GM12878 (cell line): ENCODE measurements around the gene PHOX2A. TPM values are rescaled to one million over a fixed set of nuclear protein-coding genes. Genes with fewer than 3 reads are reported as not detected.

Experiments
- ATAC-seq: fragments of 200-7000 bp; cut with Tn5 transposase; 3 replicates; pipeline ENCODE4 v1.9.1; 2020; ENCODE audit warnings: mild to moderate bottlenecking, moderate library complexity
- BruUV-seq: library from RNA; stranded (reverse); fragments of 400-500 nt; replicated peaks from 2 replicates; lab custom pipeline; 2021; lab: Mats Ljungman, UMichigan
- CTCF ChIA-PET: fragments of 300-600 bp; sonication (Branson Sonifier 250); formaldehyde crosslinking; extraction: SDS; loops from one replicate; lab custom pipeline; 2021; ENCODE audit warnings: inconsistent platforms; lab: Yijun Ruan, JAX
- POLR2A ChIA-PET: fragments of 350-600 bp; formaldehyde crosslinking; extraction: SDS; loops from one replicate; lab custom pipeline; 2021; ENCODE audit warnings: inconsistent platforms; lab: Charles Lee
- RAD21 ChIA-PET: fragments of 300-600 bp; sonication (Branson Sonifier 250); formaldehyde crosslinking; loops from one replicate; lab custom pipeline; 2023; ENCODE audit warnings: antibody characterized with exemption; ENCODE audit not compliant: unreplicated experiment; lab: Charles Lee
- SMC1A ChIA-PET: fragments of 300-600 bp; sonication (Branson Sonifier 250); formaldehyde crosslinking; loops from one replicate; lab custom pipeline; 2023; ENCODE audit not compliant: unreplicated experiment, uncharacterized antibody; lab: Charles Lee
- DNase-seq: peaks from one replicate; pipeline ENCODE4 v3.0.0-alpha.2; 2011; ENCODE audit warnings: low read depth, low spot score
- FAIRE-seq: peaks from 3 replicates; lab custom pipeline; 2011; peaks lifted over from hg19 to GRCh38; lab: Jason Lieb, UNC
- H2AFZ ChIP-seq: 2 replicates; pipeline ENCODE4 v1.6.0; 2011; ENCODE audit warnings: low read depth, low read length, control low read depth; ENCODE audit not compliant: control insufficient read depth
- H3K27ac ChIP-seq: 2 replicates; pipeline ENCODE4 v1.5.1; 2011; ENCODE audit warnings: control low read depth; ENCODE audit not compliant: control insufficient read depth, insufficient read depth
- H3K27me3 ChIP-seq, 2 experiments: replicated peaks in 1 of 2; 2 replicates each; pipeline versions ENCODE4 v1.6.0 to v1.6.1; 2011; ENCODE audit warnings: low read length in 1 of 2; ENCODE audit not compliant: control insufficient read depth in 2 of 2, insufficient read depth in 2 of 2
- H3K36me3 ChIP-seq, 2 experiments: 2 replicates each; pipeline ENCODE4 v1.5.1; 2011; ENCODE audit warnings: low read length in 1 of 2; ENCODE audit not compliant: control insufficient read depth in 2 of 2, insufficient read depth in 2 of 2
- H3K4me1 ChIP-seq: 2 replicates; pipeline ENCODE4 v1.6.1; 2011; ENCODE audit warnings: mild to moderate bottlenecking, low read length, moderate library complexity, mixed read lengths; ENCODE audit not compliant: control insufficient read depth, insufficient read depth
- H3K4me2 ChIP-seq: 2 replicates; pipeline ENCODE4 v1.6.0; 2011; ENCODE audit warnings: control low read depth; ENCODE audit not compliant: control insufficient read depth, insufficient read depth
- H3K4me3 ChIP-seq: fragments of 200-600 bp; sonication (generic); 2 replicates; pipeline ENCODE4 v1.5.1; 2016
- H3K79me2 ChIP-seq: 2 replicates; pipeline ENCODE4 v1.6.0; 2011; ENCODE audit warnings: low read length; ENCODE audit not compliant: control insufficient read depth, insufficient read depth
- H3K9ac ChIP-seq: 2 replicates; pipeline ENCODE4 v1.8.0; 2011; ENCODE audit warnings: low read length, control low read depth, mixed read lengths; ENCODE audit not compliant: control insufficient read depth, insufficient read depth
- H3K9me3 ChIP-seq: replicated peaks from 3 replicates; pipeline ENCODE4 v1.5.1; 2011; ENCODE audit warnings: mild to moderate bottlenecking, low read length; ENCODE audit not compliant: control insufficient read depth, insufficient read depth
- H4K20me1 ChIP-seq: 2 replicates; pipeline ENCODE4 v1.6.0; 2011; ENCODE audit not compliant: control insufficient read depth, insufficient read depth
- BHLHE40 ChIP-seq, 2 experiments: fragments of 450-650 bp in 1 of 2; IDR thresholded peaks; 2 replicates each; pipeline ENCODE4 v1.6.1; 2011 to 2017; ENCODE audit warnings: low read depth in 2 of 2, borderline replicate concordance in 1 of 2, improper control_type of control experiment in 1 of 2, low read length in 1 of 2, mild to moderate bottlenecking in 1 of 2
- CHD4 ChIP-seq: fragments of 200-600 bp; sonication (generic); IDR thresholded peaks from 2 replicates; pipeline ENCODE4 v1.6.1; 2016; ENCODE audit warnings: mild to moderate bottlenecking
- DPF2 ChIP-seq: fragments of 450-650 bp; IDR thresholded peaks from 2 replicates; pipeline ENCODE4 v1.6.1; 2017; ENCODE audit warnings: mild to moderate bottlenecking
- IKZF1 ChIP-seq: fragments of 450-650 bp; conservative IDR thresholded peaks from 2 replicates; pipeline ENCODE4 v1.6.1; 2017; ENCODE audit warnings: antibody characterized with exemption, mild to moderate bottlenecking
- LARP7 ChIP-seq: fragments of 450-650 bp; IDR thresholded peaks from 2 replicates; pipeline ENCODE4 v1.6.1; 2017; ENCODE audit warnings: mild to moderate bottlenecking
- NR2C2 ChIP-seq: IDR thresholded peaks from 2 replicates; pipeline ENCODE4 v1.6.1; 2011; ENCODE audit warnings: borderline replicate concordance, low read depth; ENCODE audit not compliant: control insufficient read depth, insufficient read length
- NR2F1 ChIP-seq: fragments of 450-650 bp; conservative IDR thresholded peaks from 2 replicates; pipeline ENCODE4 v1.6.1; 2017; ENCODE audit warnings: mild to moderate bottlenecking
- NRF1 ChIP-seq: conservative IDR thresholded peaks from 2 replicates; pipeline ENCODE4 v1.6.1; 2011; ENCODE audit warnings: mild to moderate bottlenecking, low read depth, low read length, improper control_type of control experiment
- POLR2A ChIP-seq: IDR thresholded peaks from 2 replicates; pipeline ENCODE4 v1.6.1; 2011; ENCODE audit warnings: low read depth, mild to moderate bottlenecking, low read length
- SIN3A ChIP-seq: IDR thresholded peaks from 2 replicates; pipeline ENCODE4 v1.6.1; 2012; ENCODE audit warnings: low read depth, low read length, improper control_type of control experiment
- SMAD1 ChIP-seq: fragments of 450-650 bp; IDR thresholded peaks from 2 replicates; pipeline ENCODE4 v1.6.1; 2018; ENCODE audit warnings: mild to moderate bottlenecking, low read depth; ENCODE audit not compliant: partially characterized antibody
- SMARCA5 ChIP-seq: fragments of 450-650 bp; IDR thresholded peaks from 2 replicates; pipeline ENCODE4 v1.6.1; 2017; ENCODE audit warnings: mild to moderate bottlenecking
- SUPT20H ChIP-seq: IDR thresholded peaks from 2 replicates; pipeline ENCODE4 v1.6.1; 2011; ENCODE audit warnings: low read depth, mild to moderate bottlenecking, low read length, moderate library complexity, borderline replicate concordance; ENCODE audit not compliant: control insufficient read depth
- USF1 ChIP-seq: IDR thresholded peaks from 2 replicates; pipeline ENCODE4 v1.6.1; 2011; ENCODE audit warnings: borderline replicate concordance, low read depth, mild to moderate bottlenecking, moderate library complexity, mixed read lengths, low read length; ENCODE audit not compliant: insufficient read depth; ENCODE audit errors: extremely low read length
- YBX1 ChIP-seq: fragments of 450-650 bp; IDR thresholded peaks from 2 replicates; pipeline ENCODE4 v1.6.1; 2016; ENCODE audit warnings: antibody characterized with exemption
- YY1 ChIP-seq: IDR thresholded peaks from 2 replicates; pipeline ENCODE4 v1.6.1; 2011; ENCODE audit warnings: low read depth, mild to moderate bottlenecking, low read length
- ZNF207 ChIP-seq: fragments of 450-650 bp; IDR thresholded peaks from 2 replicates; pipeline ENCODE4 v1.6.1; 2014; ENCODE audit warnings: antibody characterized with exemption, mild to moderate bottlenecking, borderline replicate concordance
- WGBS: methylation state at CpG from one replicate; pipeline ENCODE4 v1.1.6; 2016; ENCODE audit warnings: low lambda C conversion rate; ENCODE audit not compliant: insufficient replicate concordance, insufficient coverage; ENCODE audit errors: missing lambda C conversion rate; 5-methylcytosine and 5-hydroxymethylcytosine counted together
- in situ Hi-C: fragments of 300-500 bp; cut with MboI; formaldehyde crosslinking; loops from 9 replicates; pipeline ENCODE4 v1.14.3; 2018; ENCODE audit warnings: mixed read lengths
- intact Hi-C: fragments of 100-400 bp; cut with micrococcal nuclease; formaldehyde crosslinking; loops from one replicate; pipeline ENCODE4 v1.14.2; 2022; ENCODE audit not compliant: unreplicated experiment
- polyA plus RNA-seq, 11 experiments: library from polyadenylated mRNA; depleted of rRNA in 4 of 11; unstranded in 6 of 11; stranded (reverse) in 5 of 11; fragments of >200 nt; fragmentation: Nextera tagmentation in 4 of 11; fragmentation: Illumina TruSeq in 1 of 11; extraction: Ambion mirVana in 4 of 11; extraction: Trizol in 1 of 11; gene quantifications; 1 replicate in 1 of 11; 2 replicates in 10 of 11; pipeline versions ENCODE4 v1.2.1 to v1.2.3, GENCODE V29; 2011 to 2016; ENCODE audit warnings: inconsistent platforms in 2 of 11, missing spikeins in 2 of 11, low read depth in 1 of 11
- total RNA-seq, 4 experiments: library from RNA; depleted of rRNA in 3 of 4; stranded (reverse); fragments of >200 nt in 3 of 4; fragmentation: Illumina TruSeq in 1 of 4; extraction: Trizol in 1 of 4; gene quantifications; 2 replicates each; pipeline versions ENCODE4 v1.2.1 to v1.2.3, GENCODE V29; 2013 to 2021
- TF ChIP-seq, protein P1 (sequence below): fragments of 450-650 bp; IDR thresholded peaks from 2 replicates; pipeline ENCODE4 v1.6.1; 2017; ENCODE audit warnings: mild to moderate bottlenecking

Gene PHOX2A
- total and polyA plus RNA-seq, 10 of the 15 experiments (the other 5 are each of a cell fraction or from before 2014, with no cell fraction given): not detected

DNA sequence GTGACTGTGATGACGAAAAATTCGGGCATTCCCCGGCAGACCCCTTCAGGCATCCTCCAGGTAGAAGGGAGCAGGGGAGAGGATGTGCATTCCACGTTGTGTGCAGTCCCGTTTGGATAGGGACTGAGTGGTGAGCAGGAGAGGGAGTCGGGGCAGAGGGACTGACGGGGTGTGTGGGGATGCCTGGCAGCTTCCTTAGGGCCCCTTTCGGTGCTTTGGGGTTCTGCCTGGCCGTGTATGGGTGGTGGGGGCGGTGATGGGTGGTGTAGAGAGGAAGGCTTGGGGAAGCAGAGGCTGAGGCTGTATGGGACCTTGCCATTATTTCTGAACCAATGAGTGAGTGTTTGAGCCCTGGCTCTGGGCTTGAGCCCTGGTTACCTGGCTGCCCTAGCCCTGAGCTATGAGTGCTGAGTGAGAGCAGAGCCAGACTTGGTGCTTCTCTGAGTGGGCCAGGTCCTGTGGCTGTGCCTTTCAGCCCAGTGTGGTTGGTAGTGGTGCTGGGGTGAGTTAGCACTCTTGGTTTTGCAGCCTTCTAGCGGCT, 18.5 kb downstream of the PHOX2A start (continued):
- TF ChIP-seq YBX1: no peak
- TF ChIP-seq SIN3A: no peak
- no peak for TF ChIP-seq ZNF207
- no peak for TF ChIP-seq SMAD1
- TF ChIP-seq YY1: no peak
- TF ChIP-seq LARP7: no peak
- TF ChIP-seq, protein P1, sequence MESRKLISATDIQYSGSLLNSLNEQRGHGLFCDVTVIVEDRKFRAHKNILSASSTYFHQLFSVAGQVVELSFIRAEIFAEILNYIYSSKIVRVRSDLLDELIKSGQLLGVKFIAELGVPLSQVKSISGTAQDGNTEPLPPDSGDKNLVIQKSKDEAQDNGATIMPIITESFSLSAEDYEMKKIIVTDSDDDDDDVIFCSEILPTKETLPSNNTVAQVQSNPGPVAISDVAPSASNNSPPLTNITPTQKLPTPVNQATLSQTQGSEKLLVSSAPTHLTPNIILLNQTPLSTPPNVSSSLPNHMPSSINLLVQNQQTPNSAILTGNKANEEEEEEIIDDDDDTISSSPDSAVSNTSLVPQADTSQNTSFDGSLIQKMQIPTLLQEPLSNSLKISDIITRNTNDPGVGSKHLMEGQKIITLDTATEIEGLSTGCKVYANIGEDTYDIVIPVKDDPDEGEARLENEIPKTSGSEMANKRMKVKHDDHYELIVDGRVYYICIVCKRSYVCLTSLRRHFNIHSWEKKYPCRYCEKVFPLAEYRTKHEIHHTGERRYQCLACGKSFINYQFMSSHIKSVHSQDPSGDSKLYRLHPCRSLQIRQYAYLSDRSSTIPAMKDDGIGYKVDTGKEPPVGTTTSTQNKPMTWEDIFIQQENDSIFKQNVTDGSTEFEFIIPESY: no peak
- TF ChIP-seq DPF2: no peak
- no peak for TF ChIP-seq SMARCA5
- TF ChIP-seq CHD4: no peak

- in situ Hi-C loops (no loop called here), intact Hi-C loops (loop anchor here (5.0 kb wide), 1 partner anchor 208 kb away; the partner anchor contains the start of gene CLPB)
- FAIRE-seq: no peak
- peak within 1 kb of the TSS; percentile 75 for H3K27ac ChIP-seq
- peak within 1 kb of the TSS; percentile 98 for H3K4me2 ChIP-seq
- H4K20me1 ChIP-seq: no peaks in the 10 kb centered on the region; the same call in 1 of the 2 replicates
- peaks cover 2 to 14% of the 10 kb centered on the region in 2 experiments; a peak in 3 of 4 replicates for H3K36me3 ChIP-seq
- CTCF ChIA-PET: interaction anchor here (0.6 to 2.3 kb wide), 4 partner anchors 191 to 569 kb away, joined by 3 to 14 read pairs (median 4); partner anchors contain the start of gene STARD10
- peak within 1 kb of the TSS; percentile 89 for H3K9ac ChIP-seq
- H2AFZ ChIP-seq: peak within 1 kb of the TSS; percentile 45
- H3K9me3 ChIP-seq: no peaks in the 10 kb centered on the region
- no TSS peak for BruUV-seq
- RAD21 ChIA-PET: interaction anchor here (1.8 to 2.3 kb wide), 2 partner anchors 13 to 206 kb away, joined by 5 read pairs; no protein-coding TSS in a partner anchor
- SMC1A ChIA-PET: interaction anchor here (1.3 to 1.6 kb wide), 2 partner anchors 12 to 128 kb away, joined by 3 to 6 read pairs; no protein-coding TSS in a partner anchor
- H3K4me3 ChIP-seq: peak within 1 kb of the TSS; percentile 99
- H3K4me1 ChIP-seq: peaks cover 23% of the 10 kb centered on the region
- no peak for DNase-seq
- peak; percentile 2 for ATAC-seq
- H3K79me2 ChIP-seq: peaks cover 26% of the 10 kb centered on the region
- WGBS: under 1% methylated on average over 46 of the region's 81 CpGs
- H3K27me3 ChIP-seq: no peaks in the 10 kb centered on the region
- POLR2A ChIA-PET: interaction anchor here (0.7 to 1.9 kb wide), 3 partner anchors 59 to 296 kb away, joined by 3 to 9 read pairs (median 8); partner anchors contain the start of genes RNF121 and XNDC1N
- TF ChIP-seq BHLHE40 (IDR thresholded peaks at IDR 0.05; ENCODE audit: borderline replicate concordance in 1 of 2, low read depth in 2 of 2, low read length in 1 of 2) (0 out of 4 replicates have a peak, but pooled peaks of 1 of the 2 experiments have one; percentile 23), NRF1 (no peak), POLR2A (0 out of 2 replicates have a peak, but pooled peaks have one; percentile 14), LARP7 (0 out of 2 replicates have a peak, but pooled peaks have one; percentile 63), NR2F1 (0 out of 2 replicates have a peak, but pooled peaks have one; percentile 17), SUPT20H (no peak), USF1 (no peak), NR2C2 (no peak), IKZF1 (peak; percentile 31; the same call in 1 of the 2 replicates)
Observed at GRCh38 chr11:72224564-72225410, 19.2 kb downstream of the PHOX2A start, which contains the start of gene INPPL1. Gene INPPL1, plus strand, starts transcription at chr11:72224767. Its CDS starts 218 bp downstream, at chr11:72224985.
